Adrenal gland (tissue), 5 donors: ENCODE data around the gene FBXO2.

ENCODE experiments used
- CTCF ChIP-seq, 6 experiments: fragments of 450-650 bp in 4 of 6; fragments of 200-600 bp in 2 of 6; sonication (generic) in 1 of 6; IDR thresholded peaks; 1 replicate in 5 of 6; 2 replicates in 1 of 6; pipeline versions ENCODE4 v1.5.1 to v1.8.0; 2016 to 2021; ENCODE audit warnings: antibody characterized with exemption in 6 of 6, mild to moderate bottlenecking in 2 of 6, moderate library complexity in 1 of 6
- POLR2A ChIP-seq, 2 donors: fragments of 450-650 bp; IDR thresholded peaks; one replicate each; pipeline ENCODE4 v1.6.1; 2017; ENCODE audit warnings: antibody characterized with exemption in 2 of 2, mild to moderate bottlenecking in 2 of 2, moderate library complexity in 1 of 2
- donor health status: DM: no; HTN: no; CAD: no.

GRCh38 chr1:11602424-11602823, 51.8 kb downstream of the FBXO2 start:
- TF ChIP-seq CTCF (IDR thresholded peaks at IDR 0.05): no peak
- TF ChIP-seq POLR2A (IDR thresholded peaks at IDR 0.05): no peak
